GM18507 (cell line): ENCODE results near the gene PAXX.

Source experiments
- DNase-seq: peaks from one replicate; pipeline ENCODE4 v3.0.0; 2011; ENCODE audit warnings: low read depth; ENCODE audit not compliant: insufficient read length; ENCODE audit errors: extremely low spot score
- FAIRE-seq: peaks from 2 replicates; lab custom pipeline; 2011; peaks lifted over from hg19 to GRCh38; lab: Jason Lieb, UNC

Gene PAXX, protein sequence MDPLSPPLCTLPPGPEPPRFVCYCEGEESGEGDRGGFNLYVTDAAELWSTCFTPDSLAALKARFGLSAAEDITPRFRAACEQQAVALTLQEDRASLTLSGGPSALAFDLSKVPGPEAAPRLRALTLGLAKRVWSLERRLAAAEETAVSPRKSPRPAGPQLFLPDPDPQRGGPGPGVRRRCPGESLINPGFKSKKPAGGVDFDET

DNA sequence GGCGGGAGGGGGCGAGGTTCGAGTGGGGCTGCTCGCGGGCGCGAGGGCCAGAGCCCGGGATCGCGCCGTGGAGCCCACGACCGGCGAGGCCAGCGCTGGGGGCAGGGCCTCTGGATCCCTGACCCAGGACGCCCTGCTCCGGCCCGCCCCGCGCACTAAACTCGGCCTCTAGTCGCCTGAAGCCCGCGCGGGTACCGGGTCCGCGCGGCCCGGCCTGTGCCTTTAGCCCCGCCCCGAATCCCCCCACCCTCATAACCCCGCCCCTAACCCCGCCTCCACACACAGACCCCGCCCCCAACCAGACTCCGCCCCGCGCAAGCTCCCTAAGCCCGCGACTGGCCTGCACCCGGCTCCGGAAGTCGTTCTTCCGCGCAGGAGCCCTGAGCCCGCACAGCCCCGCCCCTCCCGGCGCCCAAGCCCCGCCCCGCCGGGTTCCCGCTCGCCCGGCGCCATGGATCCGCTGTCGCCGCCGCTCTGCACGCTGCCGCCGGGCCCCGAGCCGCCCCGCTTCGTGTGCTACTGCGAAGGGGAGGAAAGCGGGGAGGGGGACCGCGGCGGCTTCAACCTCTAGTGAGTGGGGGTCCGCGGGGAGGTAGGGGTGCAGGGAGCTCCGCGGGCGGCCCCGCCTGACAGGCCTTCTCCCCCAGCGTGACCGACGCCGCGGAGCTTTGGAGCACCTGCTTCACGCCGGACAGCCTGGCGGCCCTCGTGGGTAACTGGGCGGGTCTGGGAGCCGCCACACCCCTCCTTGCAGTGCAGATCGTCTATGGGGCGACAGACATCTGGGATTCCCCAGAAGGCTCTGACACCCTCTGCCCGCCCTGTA, at the start of gene PAXX:
Gene PAXX, plus strand, starts transcription at position 430 of the 826 bp plus-strand sequence. Its CDS starts 22 bp downstream, at position 452.
- peak; percentile 98 for DNase-seq
- FAIRE-seq, result peak; percentile 87

DNA sequence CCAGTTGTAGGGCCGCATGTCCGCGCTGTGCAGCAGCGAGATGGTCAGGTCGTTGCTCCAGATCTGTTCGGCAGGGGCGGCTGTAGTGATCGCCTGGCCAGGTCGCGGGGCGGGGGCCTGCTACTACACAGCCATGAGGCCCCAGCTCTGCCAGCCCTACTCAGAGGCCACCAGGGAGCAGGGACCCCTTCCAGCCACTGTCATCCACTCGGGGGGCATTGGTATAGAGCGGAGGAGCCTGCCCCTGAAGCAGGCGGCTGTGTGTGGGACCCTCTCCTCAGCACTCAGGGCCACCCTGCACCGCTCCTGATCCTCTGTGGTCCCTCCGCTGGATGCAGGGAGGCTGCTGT, 49.4 kb upstream of the PAXX start:
- DNase-seq, result no peak
- no peak for FAIRE-seq

DNA sequence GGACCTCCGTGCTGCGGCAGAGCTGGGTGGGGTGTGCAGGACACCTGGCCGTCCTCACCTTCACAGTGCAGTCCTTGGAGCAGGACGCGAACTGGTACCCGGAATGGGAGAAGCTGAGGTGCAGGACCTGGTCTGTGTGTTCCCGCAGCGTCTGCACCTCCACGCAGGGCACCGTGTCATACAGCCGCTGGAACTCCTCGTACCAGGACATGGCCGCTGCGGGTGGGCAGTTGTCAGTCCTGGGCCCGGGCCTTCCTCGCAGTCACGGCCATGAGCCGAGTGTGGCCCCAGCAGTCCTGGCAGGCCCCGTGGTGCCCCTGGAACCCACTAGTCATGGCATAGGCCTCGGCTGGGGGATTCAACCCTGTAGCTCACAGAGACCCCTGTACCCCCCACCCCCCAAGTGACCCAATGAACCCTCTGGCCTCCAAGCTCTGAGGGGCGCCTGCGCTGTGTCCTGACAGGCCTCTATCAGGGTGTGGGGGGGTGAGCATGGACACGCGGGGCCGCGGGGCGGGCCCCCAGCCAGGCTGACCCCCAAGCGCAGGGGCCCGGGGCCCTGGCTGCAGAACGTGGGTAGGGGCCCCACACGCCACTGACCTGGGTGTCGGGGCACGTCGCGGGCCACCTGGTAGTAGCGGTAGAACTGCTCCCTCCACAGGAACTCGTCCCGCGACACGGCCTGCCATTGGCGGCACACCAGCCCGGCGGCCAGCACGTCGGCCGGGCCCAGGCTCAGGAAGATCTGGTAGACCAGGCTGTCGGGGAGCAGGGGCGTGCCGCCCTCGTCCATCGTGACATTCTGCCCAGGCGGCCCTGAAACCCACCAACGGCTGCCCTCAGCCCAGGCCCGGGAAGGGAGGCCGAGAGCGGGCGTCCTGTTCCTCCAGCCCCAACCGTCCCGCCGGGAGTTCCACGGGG, 48.7 kb upstream of the PAXX start:
- FAIRE-seq, result no peak
- DNase-seq, result peak; percentile 37

DNA sequence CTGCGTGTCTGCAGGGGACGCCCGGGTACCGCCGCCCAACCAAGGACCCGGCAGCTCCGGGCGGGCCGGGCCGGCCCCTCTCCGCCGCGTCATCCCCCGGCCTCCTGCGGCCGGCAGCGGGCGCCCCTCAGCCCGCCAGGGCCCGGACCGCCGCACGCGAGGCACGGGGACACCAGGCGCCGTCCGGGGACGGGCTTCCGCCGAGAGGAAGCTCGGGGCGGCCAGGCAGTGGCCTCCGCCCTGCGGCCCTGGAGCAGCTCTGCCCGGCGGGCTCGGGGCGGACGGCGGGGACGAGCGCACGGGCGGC, 48.1 kb upstream of the PAXX start:
- no peak for FAIRE-seq

DNA sequence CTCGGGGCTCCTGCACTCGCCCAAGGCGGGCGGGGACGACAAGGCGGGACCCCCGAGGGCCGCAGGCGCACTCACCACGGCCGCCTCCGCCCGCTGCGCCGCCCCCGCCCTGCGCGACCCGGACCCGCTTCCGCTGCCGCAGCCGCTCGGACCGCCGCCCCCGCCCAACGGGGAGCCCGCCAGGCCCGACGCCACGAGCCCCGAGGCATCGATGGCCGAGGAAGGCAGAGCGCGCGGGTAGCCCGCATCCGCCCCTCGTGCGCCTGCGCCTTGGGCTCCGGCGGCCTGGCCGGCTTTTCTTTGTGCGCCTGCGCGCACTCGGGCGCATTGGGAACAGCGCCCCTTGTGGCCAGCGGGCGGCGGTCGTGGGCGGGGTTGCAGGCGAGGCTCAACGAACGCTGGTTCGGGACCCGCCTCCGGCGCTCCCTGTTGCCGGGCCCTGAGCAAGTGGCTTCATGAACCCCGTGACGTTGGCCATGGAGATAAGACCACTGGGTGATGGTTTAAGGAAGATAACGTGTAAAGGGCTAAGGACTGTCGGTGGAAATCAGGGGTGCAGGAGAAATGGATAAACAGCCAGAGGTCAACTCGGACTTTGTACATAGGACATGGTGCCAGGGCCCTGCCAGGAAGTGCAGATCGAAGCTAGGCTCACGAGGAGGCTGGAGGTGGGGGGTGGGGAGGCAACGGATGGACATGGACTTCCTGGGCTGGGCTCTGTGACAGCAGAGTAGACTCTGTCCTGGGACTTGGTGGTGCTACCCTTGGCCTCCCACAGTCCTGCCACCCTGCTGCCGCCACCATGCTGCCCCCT, 47.5 kb upstream of the PAXX start, which contains the start of the genes C8G and FBXW5:
Gene C8G, plus strand, starts transcription at position 725 of the 814 bp plus-strand sequence. Its CDS starts 78 bp downstream, at position 803.
Gene FBXW5, minus strand, starts transcription at position 220 of the 814 bp plus-strand sequence. CDS start 655 bp downstream, outside the sequence.
- FAIRE-seq, result peak; percentile 95

More for the DNA sequence above, 48.1 kb upstream of the PAXX start:
- no peak for DNase-seq

DNA sequence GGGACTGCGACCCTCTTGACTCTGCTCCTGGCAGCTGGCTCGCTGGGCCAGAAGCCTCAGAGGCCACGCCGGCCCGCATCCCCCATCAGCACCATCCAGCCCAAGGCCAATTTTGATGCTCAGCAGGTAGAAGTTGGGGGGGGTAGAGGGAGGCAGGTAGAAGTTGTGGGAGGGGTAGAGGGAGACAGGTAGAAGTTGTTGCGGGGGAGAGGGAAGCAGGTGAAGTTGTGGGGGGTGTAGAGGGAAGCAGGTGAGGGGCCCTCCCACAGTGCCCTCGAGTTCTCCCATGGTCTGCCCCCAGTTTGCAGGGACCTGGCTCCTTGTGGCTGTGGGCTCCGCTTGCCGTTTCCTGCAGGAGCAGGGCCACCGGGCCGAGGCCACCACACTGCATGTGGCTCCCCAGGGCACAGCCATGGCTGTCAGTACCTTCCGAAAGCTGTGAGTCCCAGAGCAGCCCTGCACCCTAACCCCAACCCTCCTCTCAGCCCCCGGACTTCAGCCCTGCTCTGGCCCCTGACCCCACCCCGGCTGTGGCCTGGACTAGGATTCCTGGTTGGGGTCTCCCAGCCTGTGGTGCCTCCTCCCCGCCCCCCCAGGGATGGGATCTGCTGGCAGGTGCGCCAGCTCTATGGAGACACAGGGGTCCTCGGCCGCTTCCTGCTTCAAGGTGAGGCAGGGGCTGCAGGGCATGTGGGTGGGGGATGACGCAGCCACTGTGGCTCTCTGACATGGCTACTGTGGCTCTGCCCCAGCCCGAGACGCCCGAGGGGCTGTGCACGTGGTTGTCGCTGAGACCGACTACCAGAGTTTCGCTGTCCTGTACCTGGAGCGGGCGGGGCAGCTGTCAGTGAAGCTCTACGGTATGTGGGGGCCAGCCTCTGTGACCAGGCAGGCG, 46.6 kb upstream of the PAXX start:
- FAIRE-seq, result no peak

More for the DNA sequence above, 47.5 kb upstream of the PAXX start, which contains the start of the genes C8G and FBXW5:
- peak; percentile 100 for DNase-seq

DNA sequence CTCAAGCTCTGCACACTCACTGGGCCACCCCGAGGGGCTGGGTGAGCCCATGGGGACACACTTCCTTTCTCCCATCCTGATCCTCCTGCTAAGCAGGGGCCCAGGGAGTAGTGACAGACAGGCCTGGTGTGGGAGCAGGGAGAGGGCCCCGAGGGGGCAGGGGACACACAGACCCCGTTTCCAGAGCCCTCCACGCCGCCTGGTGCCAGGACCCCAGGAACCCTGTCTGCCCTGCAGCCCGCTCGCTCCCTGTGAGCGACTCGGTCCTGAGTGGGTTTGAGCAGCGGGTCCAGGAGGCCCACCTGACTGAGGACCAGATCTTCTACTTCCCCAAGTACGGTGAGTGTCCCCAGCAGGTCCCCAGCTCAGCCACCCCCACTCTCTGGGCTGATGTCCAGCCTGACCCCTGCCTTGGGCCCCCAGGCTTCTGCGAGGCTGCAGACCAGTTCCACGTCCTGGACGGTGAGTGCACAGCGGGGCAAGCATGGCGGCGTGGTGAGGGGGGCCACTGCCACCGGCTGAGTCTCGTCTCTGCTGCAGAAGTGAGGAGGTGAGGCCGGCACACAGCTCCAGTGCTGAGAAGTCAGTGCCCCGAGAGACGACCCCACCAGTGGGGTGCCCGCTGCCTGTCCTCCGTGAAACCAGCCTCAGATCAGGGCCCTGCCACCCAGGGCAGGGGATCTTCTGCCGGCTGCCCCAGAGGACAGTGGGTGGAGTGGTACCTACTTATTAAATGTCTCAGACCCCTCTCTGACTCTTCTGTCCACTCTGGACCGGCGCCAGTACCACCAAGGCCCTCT, 45.8 kb upstream of the PAXX start:
- no peak for FAIRE-seq
- no peak for DNase-seq

More for the DNA sequence above, 46.6 kb upstream of the PAXX start:
- no peak for DNase-seq

DNA sequence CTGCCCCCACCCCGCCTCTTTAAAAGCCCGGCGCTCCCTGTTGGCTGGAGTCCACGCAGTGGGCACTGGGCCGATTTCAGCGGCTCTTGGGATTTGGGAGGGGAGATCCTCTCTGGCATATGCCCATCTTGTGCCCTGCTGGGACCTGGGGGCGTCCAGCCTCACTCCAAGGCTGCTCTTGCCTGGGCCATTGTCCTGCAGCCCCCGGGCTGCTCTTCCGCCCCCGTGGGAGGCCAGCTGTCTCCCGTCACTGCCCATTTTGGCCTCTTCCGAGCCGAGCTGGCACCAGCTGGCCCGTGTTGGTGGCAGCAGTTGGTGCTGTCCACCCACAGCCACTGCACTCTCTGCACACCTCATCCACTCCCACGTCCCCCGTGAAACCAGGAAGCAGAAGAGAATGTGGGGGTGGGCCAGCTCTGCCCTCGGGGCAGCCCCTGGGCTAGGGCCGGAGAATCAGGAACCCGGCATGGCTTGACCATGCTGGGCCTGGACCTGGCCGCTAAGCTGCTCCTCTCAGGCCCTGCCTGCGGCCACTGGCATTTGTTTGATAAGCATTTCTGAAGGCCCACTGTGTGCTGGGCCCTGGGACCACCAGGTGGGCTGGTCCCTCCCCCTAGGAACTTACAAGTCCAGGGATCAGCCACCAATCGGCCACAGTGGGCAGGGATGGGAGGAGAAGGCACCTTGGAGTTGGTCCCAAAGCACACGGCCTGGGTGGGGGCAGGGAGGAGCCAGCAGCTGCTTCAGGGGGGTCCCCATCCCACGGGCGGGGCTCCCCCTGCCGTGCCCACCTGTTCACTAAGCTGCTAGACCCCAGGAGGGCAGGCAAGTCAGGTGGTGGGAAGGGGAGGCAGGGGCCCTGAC, 45.0 kb upstream of the PAXX start:
- DNase-seq, result no peak
- no peak for FAIRE-seq

- FAIRE-seq (peak; percentile 12), DNase-seq (no peak)
Measured at GRCh38 chr9:136947955-136948510, 44.2 kb upstream of the PAXX start.

GRCh38 chr9:136949239-136949816, 42.9 kb upstream of the PAXX start:
- DNase-seq (no peak), FAIRE-seq (no peak)

DNA sequence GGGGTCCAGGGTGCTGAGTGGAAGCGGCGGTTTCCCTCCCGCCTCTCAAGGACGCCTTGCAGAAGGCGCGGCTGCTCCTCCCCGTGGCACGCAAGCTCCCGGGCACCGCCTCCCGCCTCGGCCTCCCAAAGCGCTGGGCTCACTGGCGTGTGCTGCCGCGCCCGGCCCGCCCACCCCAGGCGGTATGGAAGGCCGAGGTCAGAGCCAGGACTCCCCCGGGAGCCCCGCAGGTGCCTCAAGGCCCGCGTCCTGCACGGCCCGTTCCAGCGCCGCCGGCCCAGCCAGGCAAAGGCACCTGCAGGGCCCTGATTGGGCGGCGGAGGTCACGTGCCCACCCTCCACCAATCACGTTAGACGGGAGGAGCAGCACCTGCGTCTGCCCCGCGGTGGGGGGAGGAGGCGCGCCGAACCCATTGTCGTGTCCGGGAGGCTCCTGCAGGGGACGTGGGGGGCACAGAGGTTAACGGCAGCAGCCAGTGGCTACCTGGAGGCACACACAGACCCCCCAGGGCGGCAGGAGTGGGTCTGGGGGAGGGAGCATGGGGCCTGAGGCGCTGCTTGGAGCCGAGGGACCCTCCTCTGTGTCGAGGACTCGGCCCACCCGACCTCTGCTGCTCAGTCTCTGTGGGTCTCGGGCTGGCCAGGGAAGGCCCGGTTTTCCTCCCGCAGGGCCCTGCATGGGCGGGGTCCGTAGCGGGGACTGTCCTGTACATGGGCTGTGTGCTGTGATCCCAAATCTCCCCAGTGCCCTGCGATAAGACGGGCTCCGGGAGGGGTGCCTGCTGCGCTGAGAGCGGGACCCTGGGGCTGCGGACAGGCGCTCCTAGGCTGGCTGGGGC, 42.2 kb upstream of the PAXX start:
- FAIRE-seq, result peak; percentile 91

DNA sequence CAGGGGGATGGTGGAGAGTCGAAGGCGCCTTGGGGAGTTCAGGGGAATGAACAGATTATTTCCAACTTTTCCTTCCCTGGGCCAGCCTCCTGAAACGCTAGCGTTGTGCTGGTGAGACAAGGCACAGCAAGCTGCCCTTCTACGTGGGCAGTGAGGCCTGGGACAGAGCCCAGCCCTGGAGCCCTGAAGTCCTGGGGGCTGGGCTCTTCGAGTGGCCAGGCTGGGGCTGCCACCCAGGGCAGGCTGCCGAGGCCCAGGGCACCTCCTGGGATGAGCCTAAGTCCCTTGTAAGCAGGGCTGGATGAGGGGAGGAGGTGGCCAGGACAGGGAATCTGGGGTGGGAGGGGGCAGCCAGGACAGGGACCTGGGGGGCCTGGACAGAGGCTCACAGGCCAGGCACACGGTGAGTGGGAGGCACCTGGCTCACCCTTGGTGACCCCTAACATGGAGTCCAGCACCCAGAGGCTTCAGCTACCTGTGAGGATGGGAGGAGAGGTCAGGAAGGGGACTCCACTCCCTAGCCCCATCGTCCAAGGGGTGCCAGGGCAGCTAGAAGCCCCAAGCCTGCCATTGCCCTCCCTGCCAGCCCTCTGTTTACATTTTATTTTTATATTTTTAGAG, 41.5 kb upstream of the PAXX start:
- DNase-seq (no peak), FAIRE-seq (no peak)

More for the DNA sequence above, 42.2 kb upstream of the PAXX start:
- peak; percentile 100 for DNase-seq

GRCh38 chr9:136951541-136952320, 40.5 kb upstream of the PAXX start, which contains the start of gene LCN12:
TSS of gene LCN12 (plus strand) at chr9:136952273. CDS start at chr9:136952328, 55 bp downstream.
- no peak for DNase-seq
- no peak for FAIRE-seq
